ENCODE measurements around the gene PHKG2. TPM values are rescaled to one million over a fixed set of nuclear protein-coding genes. Genes with fewer than 3 reads are reported as not detected.

Gene PHKG2
- total RNA-seq, 1 donor from 2014 or later, result 53.5 TPM

- peaks cover 1% of the 10 kb centered on the region for H3K4me1 Mint-ChIP-seq (ENCODE audit: low read depth)
Observed at GRCh38 chr16:30722916-30723315, 25.3 kb upstream of the PHKG2 start.

GRCh38 chr16:30723725-30724355 is 24.4 kb upstream of the PHKG2 start:
- peaks cover 1% of the 10 kb centered on the region for H3K4me1 Mint-ChIP-seq (ENCODE audit: low read depth)
- no peaks in the 10 kb centered on the region for H3K27me3 Mint-ChIP-seq
- H3K4me3 Mint-ChIP-seq (ENCODE audit: low read depth), result no peak overlapping the region
- no peak for TF ChIP-seq CTCF (IDR thresholded peaks at IDR 0.05; ENCODE audit: unreplicated experiment)
- no peaks in the 10 kb centered on the region for H3K9me3 Mint-ChIP-seq (ENCODE audit: low read depth)
- peak overlapping the region; percentile 15 for H3K27ac Mint-ChIP-seq
- H3K36me3 Mint-ChIP-seq (ENCODE audit: insufficient read depth), result peaks cover 43% of the 10 kb centered on the region
- DNase-seq (ENCODE audit: low spot score, unreplicated experiment), result no peak

More at GRCh38 chr16:30722916-30723315, 25.3 kb upstream of the PHKG2 start:
- no peaks in the 10 kb centered on the region for H3K27me3 Mint-ChIP-seq
- TF ChIP-seq CTCF (IDR thresholded peaks at IDR 0.05; ENCODE audit: unreplicated experiment), result no peak
- DNase-seq (ENCODE audit: low spot score, unreplicated experiment), result no peak
- peak overlapping the region; percentile 73 for H3K27ac Mint-ChIP-seq
- H3K9me3 Mint-ChIP-seq (ENCODE audit: low read depth), result no peaks in the 10 kb centered on the region
- H3K36me3 Mint-ChIP-seq (ENCODE audit: insufficient read depth), result peaks cover 37% of the 10 kb centered on the region
- H3K4me3 Mint-ChIP-seq (ENCODE audit: low read depth), result no peak overlapping the region

- DNase-seq (ENCODE audit: low spot score, unreplicated experiment), result no peak
- peaks cover 46% of the 10 kb centered on the region for H3K36me3 Mint-ChIP-seq (ENCODE audit: insufficient read depth)
- H3K4me3 Mint-ChIP-seq (ENCODE audit: low read depth), result no peak overlapping the region
- H3K9me3 Mint-ChIP-seq (ENCODE audit: low read depth), result no peaks in the 10 kb centered on the region
- peaks cover 1% of the 10 kb centered on the region for H3K4me1 Mint-ChIP-seq (ENCODE audit: low read depth)
- no peak overlapping the region for H3K27ac Mint-ChIP-seq
- H3K27me3 Mint-ChIP-seq, result no peaks in the 10 kb centered on the region
- TF ChIP-seq CTCF (IDR thresholded peaks at IDR 0.05; ENCODE audit: unreplicated experiment), result no peak
Observed at GRCh38 chr16:30724641-30725417, 23.4 kb upstream of the PHKG2 start.

GRCh38 chr16:30725418-30725792 is 22.8 kb upstream of the PHKG2 start:
- Mint-ChIP-seq H3K4me1 (ENCODE audit: low read depth) (peaks cover 1% of the 10 kb centered on the region), H3K27me3 (no peaks in the 10 kb centered on the region), H3K36me3 (ENCODE audit: insufficient read depth) (peaks cover 50% of the 10 kb centered on the region), H3K27ac (no peak overlapping the region), H3K4me3 (ENCODE audit: low read depth) (no peak overlapping the region), H3K9me3 (ENCODE audit: low read depth) (no peaks in the 10 kb centered on the region)
- no peak for TF ChIP-seq CTCF (IDR thresholded peaks at IDR 0.05; ENCODE audit: unreplicated experiment)
- DNase-seq (ENCODE audit: low spot score, unreplicated experiment), result no peak

GRCh38 chr16:30728321-30728720 is 19.9 kb upstream of the PHKG2 start:
- Mint-ChIP-seq H3K9me3 (ENCODE audit: low read depth) (no peaks in the 10 kb centered on the region), H3K27me3 (no peaks in the 10 kb centered on the region), H3K4me1 (ENCODE audit: low read depth) (peaks cover 1% of the 10 kb centered on the region), H3K4me3 (ENCODE audit: low read depth) (no peak overlapping the region), H3K27ac (peak overlapping the region; percentile 52), H3K36me3 (ENCODE audit: insufficient read depth) (peaks cover 42% of the 10 kb centered on the region)
- TF ChIP-seq CTCF (IDR thresholded peaks at IDR 0.05; ENCODE audit: unreplicated experiment), result no peak
- no peak for DNase-seq (ENCODE audit: low spot score, unreplicated experiment)

All from progenitor cell of endocrine pancreas (in vitro differentiated cells).